OCI-M2 (cell line): ENCODE data around the gene GMDS.

Source experiments
- DNase-seq: peaks from one replicate; lab custom pipeline; 2025; ENCODE audit not compliant: unreplicated experiment; lab: John Stamatoyannopoulos, UW

The GMDS gene

DNA sequence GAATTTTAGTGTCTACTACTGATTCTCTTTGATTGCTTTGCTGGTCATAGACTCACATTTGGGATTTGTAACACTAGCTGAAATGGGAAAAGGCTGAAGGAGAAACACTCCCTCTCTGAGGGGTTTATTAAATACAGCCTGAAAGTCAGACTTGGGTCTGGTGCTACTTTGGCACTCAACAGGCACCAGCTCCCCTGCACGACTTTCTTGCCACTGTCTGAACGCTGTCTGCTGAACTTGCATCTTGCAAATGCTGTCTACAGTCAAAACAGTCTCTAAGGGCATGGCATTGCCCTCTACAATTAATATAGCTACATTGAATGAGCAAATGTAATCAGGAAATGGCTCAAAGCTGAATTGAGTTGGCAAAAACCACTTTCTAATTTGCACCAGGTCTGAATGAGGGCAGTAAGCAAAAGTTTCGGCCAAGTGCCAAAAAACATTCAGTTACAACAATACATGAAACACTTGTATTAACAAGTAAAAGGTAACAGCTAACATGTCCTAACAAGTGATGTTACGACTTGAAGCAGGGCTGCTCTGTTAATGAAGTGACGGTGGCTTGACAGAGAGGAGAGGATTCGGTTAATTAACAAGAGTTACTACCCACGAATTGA, 516.2 kb downstream of the GMDS start:
- no peak for DNase-seq

DNA sequence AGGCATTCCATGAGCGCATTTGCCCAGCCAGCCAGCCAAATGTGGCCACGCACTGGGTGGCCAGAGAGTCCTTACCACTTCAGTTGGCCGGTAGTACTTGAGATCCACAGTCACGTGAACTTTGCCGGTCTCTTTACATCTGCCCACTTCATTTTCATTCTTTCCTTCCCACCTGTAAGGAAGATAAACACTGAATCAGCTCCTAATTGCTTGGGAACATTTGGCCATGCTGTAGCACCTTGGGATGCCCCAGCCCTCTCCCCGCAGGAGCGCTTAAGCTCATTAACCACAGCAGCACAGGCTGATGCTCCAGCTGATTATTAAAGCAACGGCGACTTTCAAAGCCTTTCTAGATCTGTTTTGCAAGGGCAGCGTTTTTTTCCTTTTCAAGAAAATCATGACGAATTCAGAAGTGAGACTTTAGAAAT, 519.0 kb downstream of the GMDS start:
- DNase-seq, result no peak

DNA sequence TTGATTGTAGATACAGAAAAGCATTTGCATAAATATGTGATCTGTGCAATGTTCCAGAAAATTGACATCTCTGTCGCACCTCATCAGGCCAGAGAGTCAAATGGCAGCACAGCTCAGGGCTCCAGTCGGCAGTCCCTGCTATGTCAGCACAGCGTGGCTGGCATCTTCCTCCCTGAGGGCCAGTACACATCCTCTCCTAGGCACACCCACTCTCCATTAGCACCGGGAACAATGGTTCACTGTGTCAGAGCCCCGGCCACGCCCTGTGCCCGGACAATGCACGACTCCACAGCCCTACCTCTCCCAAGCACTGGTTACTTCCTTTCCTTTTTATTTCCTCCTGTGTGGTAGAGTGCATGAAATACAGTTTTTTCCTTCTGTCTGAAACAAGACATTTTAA, 520.8 kb downstream of the GMDS start:
- no peak for DNase-seq

DNA sequence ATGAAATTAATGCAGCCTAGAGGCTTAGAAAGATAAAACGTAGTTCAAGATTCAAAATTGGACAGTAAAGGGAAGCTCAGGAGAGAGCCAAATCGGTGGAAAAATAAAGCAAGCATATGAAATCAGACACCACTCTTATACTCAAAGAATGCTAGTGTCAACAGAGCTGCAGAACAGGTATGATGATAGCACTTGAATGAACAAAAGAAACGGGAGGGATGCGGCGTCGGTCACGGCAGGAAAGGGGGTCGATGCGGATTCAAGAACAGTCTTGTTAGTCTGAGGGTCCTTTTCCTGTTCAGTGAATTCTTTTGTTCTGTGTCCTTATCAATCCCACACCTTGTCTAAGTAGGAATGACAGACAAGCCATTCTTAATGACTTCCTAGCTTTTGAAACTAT, 521.3 kb downstream of the GMDS start:
- DNase-seq, result no peak

DNA sequence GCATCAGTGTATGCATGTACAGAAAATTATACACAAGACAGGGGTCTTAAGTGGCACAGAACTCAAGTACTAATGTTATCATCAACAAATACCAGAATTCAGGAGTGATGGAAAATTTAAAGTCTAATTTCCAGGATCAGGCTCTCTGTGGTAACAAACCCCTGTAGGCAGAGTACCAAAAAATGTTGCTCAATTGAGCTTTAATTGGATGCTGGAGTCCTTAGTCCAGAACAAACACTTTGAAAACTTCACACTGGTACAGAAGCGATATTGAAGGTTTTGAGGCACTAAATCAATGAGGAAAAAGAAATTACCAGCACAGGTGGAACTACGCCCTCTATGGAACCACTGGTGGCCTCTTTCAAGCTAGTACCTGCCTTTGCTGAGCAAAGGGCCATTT, 522.6 kb downstream of the GMDS start:
- DNase-seq, result no peak

DNA sequence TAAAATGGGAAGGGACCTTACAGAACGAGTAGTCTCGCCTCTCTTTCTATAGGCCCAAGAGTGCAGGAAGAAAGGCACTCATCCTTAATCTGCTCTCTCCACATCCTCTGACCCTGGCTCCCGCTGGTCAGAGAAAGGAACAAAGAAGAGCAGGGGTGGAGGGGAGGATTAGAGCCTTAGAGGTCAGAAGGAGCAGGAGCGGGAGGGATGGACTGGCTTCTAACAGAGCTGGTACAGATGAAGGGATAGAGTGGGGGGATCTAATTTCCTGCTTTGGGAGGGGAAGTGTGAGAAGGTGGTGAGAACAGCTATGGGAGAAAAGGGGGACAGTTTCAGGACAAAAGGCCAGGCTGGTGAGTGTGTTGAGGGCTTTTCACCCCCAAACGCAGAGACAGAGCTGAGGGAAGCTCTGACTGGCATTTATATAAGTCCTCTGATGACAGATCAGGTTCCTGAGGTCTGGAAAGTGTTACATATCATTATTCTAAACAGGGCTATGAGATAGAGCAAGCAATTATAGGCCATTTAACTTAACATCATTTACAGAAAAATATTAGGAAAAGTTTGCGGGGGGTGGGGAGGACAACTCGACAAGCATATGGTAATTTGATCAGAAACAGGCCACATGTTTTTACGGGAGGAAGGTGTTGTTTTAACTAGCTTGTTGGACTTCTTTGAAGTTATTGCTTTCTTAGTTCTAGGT, 524.6 kb downstream of the GMDS start:
- DNase-seq, result no peak

DNA sequence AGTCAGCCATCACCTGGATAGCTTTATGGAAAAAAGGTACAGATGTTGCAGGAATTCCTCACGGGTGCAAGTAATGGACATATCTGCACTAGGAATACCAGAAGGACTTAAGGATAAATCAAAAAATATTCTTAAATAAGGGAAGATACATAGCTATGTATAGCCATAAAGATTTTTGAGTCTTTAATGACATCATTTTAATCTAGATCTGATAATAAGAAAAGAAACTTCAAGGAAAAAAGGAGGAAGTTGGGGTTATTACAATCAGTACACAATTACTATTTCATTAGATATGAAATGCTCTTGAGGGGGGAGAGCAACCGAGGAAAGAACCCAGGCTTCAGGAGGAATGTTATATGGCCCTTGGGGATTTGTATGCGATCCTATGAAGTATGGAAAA, 525.5 kb downstream of the GMDS start:
- DNase-seq, result no peak

DNA sequence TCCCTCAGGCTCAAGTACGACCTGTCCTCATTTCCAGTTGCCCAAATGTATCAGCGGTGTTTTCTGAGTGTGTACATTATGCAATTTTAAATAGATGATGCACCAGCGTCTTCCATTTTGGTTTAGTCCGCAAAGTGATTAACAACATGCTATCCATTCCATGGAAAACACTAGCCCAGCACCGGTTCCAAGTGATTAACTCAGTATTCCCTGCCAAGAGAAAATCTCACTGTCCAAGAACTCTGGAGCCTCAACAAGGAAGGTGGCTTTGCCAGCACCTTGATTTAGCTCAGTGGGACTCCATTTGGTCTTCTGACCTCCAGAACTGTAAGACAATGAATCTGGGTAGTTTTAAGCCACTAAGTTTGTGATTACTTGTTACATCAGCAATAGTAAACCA, 528.5 kb downstream of the GMDS start:
- no peak for DNase-seq

DNA sequence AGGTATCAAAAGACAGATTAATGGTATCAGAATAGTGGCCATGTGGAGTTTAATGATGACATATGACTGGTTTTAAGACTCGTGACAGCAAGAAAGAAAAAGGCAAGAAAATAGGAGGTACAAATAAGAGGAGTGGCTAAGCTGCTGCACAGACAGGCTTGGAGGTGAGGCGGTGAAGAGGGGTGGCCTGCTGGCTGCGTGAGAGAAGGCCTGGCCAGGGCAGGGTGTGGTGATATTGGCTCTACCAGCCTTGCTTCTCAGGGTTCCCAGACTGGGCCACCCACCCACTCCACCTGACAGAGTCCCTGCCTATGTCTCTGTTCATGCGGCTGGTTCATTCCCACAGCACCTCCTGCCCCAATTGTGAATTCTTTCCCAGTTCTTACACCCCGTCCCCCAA, 529.0 kb downstream of the GMDS start:
- DNase-seq, result no peak

DNA sequence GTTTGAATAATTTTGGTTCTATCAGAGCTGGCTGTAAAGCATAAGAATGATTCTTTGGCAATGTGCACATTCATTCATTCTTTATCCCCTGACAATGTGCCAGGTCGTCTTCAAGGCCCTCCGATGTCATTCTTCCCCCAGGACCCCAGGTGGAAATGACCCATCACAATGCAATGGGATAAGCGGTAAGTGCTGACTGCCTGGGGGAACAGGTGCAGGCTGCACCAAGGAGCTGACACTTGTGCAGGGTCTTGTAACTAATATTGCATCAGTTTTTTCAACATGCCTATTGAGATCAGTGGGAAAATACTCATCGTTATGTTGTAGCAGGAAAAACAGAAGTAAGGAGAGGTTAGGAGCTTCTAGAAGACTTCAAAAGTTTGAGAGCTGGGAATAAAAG, 530.1 kb downstream of the GMDS start:
- no peak for DNase-seq

DNA sequence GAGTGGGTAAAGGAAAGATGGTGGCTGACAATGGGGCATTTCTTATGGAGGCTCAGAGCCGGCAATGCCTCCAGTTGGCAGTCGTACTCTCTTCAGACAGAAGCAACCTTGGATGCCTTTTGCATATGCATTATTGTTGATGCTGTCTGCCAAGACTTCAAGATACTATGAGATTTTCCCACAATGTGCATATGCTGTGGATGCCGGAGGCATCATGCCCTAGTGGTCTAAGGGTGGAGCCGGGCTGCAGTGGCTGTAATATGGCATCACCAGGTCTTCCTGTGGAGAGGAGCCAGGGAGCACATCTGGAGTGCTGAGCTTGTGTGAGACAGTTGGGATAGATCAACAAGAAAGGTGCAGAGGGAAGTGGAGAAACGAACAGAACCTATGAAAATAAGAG, 530.8 kb downstream of the GMDS start:
- DNase-seq, result no peak

DNA sequence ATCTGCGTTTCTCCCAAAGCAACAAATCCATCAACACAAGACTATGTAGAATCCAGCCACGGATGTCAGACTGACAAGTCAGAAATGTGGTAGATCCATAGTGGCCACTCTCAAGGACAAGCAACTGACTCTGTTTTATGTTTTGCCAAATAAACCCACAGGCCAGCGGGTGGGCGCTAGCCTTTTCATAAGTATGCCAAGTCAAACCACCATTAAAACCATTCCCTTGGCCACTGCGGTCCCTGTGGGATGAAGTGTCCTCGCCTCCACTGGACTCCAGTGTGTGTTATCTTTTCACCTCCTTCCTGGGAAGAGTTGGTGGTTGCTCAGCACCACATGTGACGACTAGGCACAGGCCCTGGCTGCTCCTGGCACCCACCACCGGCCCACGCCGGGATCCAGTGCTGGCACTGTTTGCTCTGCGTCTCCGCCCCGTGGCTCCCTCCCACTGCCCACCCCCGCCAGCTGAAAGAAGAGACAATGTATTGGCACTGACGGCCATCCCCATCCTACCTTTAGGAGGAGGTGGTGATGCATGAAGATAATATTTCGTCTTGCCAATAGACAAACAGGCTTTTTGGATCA, 532.3 kb downstream of the GMDS start:
- DNase-seq, result no peak

DNA sequence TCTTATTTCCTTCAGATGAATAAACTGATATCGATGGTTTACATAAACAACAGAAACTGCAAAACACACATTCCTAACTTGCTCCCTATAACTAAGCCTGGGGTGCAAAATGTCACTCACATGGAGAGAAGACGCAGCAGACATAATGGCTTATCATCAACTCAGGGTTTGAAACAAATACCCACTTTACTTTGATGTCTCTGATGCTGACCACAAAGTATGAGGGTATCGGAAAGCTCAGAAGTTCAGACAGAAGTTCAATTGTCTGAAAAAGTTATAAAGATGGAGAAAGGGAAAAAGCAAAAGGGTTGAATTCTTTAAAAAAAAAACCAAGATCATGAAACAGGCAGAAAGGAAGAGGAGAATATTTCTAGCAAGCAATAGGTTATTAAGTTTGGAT, 533.0 kb downstream of the GMDS start:
- DNase-seq, result no peak

DNA sequence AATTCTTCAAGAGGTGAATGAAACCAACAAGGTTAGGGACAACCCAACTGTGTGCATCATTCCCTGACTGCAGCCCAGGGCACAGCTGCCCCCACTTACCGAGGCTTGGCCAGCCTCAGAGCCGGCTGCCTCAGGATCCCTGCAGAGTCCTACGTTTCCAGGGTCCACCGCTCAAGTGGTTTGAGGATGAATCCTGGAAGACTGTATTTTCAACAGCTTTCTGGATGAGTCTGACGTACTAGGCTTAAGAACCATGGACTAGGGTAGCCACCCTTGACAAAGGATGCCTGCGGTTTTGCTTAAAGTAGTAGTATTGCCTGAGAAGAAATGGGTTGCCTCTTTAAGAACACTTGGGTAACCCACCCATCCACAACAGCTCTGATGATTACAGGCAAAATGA, 534.3 kb downstream of the GMDS start:
- DNase-seq, result no peak

DNA sequence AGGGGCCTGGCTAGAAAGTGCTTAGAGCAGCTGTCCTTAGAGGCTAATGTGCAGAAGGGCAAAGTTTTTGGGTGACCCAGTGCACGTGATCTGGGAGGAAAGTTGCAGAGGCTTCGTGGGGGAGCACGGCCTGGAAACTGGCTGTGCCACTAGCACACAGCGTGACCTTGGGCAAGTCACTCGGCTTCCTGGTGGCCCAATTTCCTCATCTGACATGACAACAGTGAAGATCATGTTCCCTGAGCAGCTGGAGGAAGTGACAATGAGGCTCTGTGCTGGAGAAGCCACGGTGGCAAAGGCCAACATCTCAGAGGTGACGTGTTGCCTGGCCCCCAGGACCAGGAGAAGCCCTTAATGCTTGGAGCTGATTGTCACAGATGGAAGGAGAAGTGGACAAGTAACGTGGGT, 536.2 kb downstream of the GMDS start:
- no peak for DNase-seq

DNA sequence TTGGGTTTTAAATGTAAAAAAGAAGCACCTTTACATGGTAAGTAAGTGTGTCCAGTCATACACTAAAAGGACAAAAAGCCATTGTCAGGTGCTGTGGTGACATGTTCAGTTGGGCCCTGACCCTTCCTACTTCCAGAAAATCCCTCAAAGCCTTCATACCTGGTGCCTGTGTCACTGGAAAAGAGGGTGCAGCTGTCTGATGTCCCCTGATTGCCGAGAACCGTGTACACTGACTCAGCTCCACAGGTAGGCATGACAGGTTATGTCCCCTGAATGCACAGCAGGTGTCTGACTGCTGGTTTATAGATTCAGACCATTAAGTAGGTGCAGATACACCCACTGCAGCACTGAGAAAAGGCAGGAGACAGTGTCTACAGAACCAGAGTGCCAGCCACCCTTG, 536.6 kb downstream of the GMDS start:
- no peak for DNase-seq

DNA sequence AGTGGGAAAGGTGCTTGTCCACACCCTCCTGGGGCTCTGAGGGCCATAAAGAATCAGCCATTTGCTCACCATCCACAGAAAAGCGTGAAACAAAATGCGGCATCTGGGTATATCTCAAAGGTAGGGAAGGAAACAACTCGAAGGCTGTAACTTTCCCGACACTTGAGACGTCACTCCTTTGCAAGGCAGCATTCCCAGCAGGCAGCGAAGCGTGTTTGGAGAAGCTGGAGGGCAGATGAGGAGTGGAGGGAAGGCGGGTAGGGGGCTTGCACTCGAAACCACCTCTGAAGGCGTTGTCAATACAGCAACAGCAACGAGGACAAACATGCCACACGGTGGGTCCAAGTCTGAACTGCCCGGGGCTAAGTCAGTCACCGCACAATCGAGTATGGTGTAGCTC, 537.3 kb downstream of the GMDS start:
- no peak for DNase-seq

DNA sequence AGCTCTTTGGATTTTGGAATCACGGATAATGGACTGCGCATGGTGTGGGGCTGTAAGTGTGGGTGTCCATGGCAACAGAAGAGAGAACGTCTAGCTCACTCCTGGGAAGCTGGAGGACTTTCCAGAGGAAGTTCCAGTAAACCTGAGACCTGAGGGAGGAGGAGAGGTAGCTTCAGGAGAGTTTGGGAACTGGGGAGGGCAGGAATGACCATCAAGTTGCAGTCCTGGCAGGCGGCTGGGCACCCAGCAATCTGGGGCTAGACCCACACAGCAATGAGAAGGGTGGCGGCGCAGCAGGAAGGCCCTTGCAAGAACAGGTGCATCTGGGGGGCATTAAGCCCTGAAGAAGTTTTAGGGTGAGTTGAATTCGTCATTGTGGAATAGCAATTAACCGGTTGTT, 539.8 kb downstream of the GMDS start:
- DNase-seq, result no peak

DNA sequence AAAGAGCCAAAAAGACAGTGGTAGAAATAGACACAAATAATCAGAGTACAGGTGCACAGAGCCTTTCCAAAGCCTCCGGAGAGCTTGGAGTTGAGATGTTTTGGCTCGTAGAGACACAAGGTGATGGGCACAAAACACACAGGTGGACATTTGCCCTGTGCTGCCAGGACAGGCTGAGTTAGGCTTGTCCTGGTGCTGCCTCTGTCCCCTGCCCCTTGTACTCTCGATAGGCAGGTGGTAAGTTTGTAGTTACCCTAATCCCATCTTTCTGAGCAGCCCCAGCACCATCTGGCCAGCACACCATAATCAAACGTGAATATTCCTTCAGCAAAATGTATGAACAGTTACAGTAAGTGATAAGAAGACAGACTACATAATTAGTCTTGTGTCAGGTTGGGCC, 540.2 kb downstream of the GMDS start:
- no peak for DNase-seq

DNA sequence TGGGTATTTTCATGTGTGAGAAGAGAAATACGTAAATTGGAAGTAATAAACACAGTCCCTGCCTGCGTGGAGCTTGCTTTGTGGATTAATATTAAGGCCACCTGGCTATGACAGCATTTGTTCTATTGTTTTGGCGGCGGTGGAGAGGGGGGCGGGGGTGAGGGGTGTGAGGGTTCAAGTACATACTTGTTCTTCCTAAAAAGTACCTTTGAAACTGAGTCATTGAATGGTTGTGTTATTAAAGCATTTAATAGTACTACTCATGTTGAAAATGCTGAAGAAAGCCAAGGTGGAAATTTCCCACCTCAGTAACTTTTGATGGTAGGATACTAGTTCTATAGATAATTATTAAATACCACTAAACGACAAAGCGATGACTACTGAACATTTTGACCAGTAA, 540.7 kb downstream of the GMDS start:
- no peak for DNase-seq

DNA sequence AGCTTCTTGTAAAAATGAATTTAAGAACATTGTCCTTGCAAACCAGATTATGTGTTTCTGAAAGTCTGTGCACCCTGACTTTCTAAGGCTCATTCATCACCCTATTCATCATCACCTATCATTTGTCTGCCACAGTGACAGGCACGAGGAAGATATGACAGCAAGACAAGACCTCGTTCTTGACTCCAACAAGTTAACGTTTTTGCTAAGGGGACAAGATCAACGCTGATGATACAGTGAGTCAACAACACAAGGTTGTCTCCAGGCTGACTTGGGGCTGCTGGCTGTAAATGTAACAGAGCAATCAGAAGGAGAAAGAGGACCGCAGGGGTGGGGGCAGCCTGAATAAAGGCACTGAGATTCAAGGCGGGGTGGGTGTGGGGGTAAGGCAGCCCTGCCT, 541.5 kb downstream of the GMDS start:
- DNase-seq, result no peak

DNA sequence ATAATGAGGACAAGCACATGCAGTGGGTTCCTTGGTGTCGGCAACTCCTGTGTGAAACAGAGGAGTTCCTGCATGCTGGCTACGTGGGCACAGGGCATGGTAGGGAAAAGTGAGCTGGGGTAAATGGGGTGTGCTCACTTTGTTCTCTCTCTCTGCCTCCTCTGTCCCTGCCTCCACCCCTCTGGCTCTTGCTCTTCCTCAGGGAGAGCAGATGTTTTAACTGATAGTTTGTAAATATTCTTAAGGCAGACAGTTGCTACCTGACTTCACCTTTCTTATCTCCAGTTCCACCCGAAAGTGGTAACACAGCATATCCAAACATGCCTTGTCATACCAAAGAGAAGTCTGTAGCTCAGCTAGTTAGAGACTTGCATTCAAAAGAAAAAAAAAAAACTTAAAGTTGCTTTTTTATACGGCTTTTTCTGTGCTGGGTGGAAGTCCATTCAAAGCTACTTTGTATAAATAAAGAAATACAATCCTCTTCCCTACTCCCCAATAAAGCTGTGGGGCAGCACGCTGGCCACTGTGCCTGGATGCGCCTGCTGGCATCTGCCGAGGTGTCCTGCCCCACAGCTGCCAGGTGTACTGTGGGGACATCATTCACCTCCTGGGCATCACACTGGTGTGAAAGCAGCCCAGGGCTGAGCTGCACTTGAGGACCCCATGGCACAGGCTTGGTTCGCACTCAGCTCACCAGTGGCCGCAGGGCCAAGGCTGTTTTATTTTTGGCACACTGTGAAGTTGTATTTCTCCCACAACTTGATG, 542.1 kb downstream of the GMDS start:
- DNase-seq, result no peak
